HEK293T (cell line): ENCODE results near the gene LASP1NB.

Experiments
- ARNT ChIP-seq: fragments of 450-650 bp; IDR thresholded peaks from 2 replicates; pipeline ENCODE4 v1.6.1; 2017; ENCODE audit warnings: mild to moderate bottlenecking
- BHLHE40 ChIP-seq: fragments of 450-650 bp; IDR thresholded peaks from 2 replicates; pipeline ENCODE4 v1.6.1; 2016; ENCODE audit warnings: mild to moderate bottlenecking, moderate library complexity, borderline replicate concordance
- CTBP1 ChIP-seq: fragments of 450-650 bp; IDR thresholded peaks from 2 replicates; pipeline ENCODE4 v1.6.1; 2016; ENCODE audit warnings: borderline replicate concordance
- ELF4 ChIP-seq: fragments of 450-650 bp; IDR thresholded peaks from 2 replicates; pipeline ENCODE4 v1.6.1; 2017; ENCODE audit warnings: antibody characterized with exemption
- FOXA1 ChIP-seq: fragments of 450-650 bp; IDR thresholded peaks from 2 replicates; pipeline ENCODE4 v1.6.1; 2016; ENCODE audit warnings: mild to moderate bottlenecking
- FOXK2 ChIP-seq: fragments of 450-650 bp; IDR thresholded peaks from 2 replicates; pipeline ENCODE4 v1.6.1; 2016; ENCODE audit warnings: mild to moderate bottlenecking
- FOXM1 ChIP-seq: fragments of 450-650 bp; IDR thresholded peaks from 2 replicates; pipeline ENCODE4 v1.6.1; 2017; ENCODE audit warnings: mild to moderate bottlenecking, borderline replicate concordance
- HDGF ChIP-seq: fragments of 450-650 bp; IDR thresholded peaks from 2 replicates; pipeline ENCODE4 v1.6.1; 2017; ENCODE audit warnings: antibody characterized with exemption, borderline replicate concordance
- L3MBTL2 ChIP-seq: fragments of 450-650 bp; conservative IDR thresholded peaks from 2 replicates; pipeline ENCODE4 v1.6.1; 2016; ENCODE audit warnings: mild to moderate bottlenecking
- NFRKB ChIP-seq: fragments of 450-650 bp; IDR thresholded peaks from 2 replicates; pipeline ENCODE4 v1.6.1; 2016; ENCODE audit warnings: mild to moderate bottlenecking, moderate library complexity
- SUZ12 ChIP-seq: fragments of 450-650 bp; IDR thresholded peaks from 2 replicates; pipeline ENCODE4 v1.6.1; 2016; ENCODE audit warnings: mild to moderate bottlenecking
- TARDBP ChIP-seq: fragments of 450-650 bp; IDR thresholded peaks from 2 replicates; pipeline ENCODE4 v1.6.1; 2016
- ZNF384 ChIP-seq: fragments of 450-650 bp; IDR thresholded peaks from 2 replicates; pipeline ENCODE4 v1.6.1; 2016

GRCh38 chr17:38904892-38905291 lies 20.5 kb upstream of the LASP1NB start:
- TF ChIP-seq L3MBTL2: no peak
- TF ChIP-seq TARDBP: no peak
- no peak for TF ChIP-seq ELF4
- no peak for TF ChIP-seq HDGF
- no peak for TF ChIP-seq FOXA1
- no peak for TF ChIP-seq FOXK2
- TF ChIP-seq FOXM1: no peak
- TF ChIP-seq ZNF384: no peak
- no peak for TF ChIP-seq NFRKB
- TF ChIP-seq ARNT: no peak
- TF ChIP-seq SUZ12: no peak
- no peak for TF ChIP-seq BHLHE40
- no peak for TF ChIP-seq CTBP1
